Uterus (tissue), 4 donors: ENCODE results near the gene CTDNEP1. TPM values are rescaled to one million over a fixed set of nuclear protein-coding genes. Genes with fewer than 3 reads are reported as not detected.
A peak's percentile ranks its signal among the peaks of the same experiment; 100 is the strongest.
"Not testable (repeated sequence)": the region's sequence is repeated elsewhere in the genome, so short reads cannot be mapped to it uniquely, and the experiment has no call there.

ENCODE experiments used
- DNase-seq, 2 donors: peaks; one replicate each; pipeline ENCODE4 v3.0.0-alpha.2; 2019 to 2020
- H3K27ac ChIP-seq, 2 donors: fragments of 200-600 bp; sonication (generic); 1 replicate in 1 of 2; 2 replicates in 1 of 2; pipeline ENCODE4 v1.5.1; 2016 to 2018
- H3K27me3 ChIP-seq, 2 donors: fragments of 200-600 bp; sonication (generic); one replicate each; pipeline ENCODE4 v1.5.1; 2018 to 2019; ENCODE audit warnings: control low read depth in 1 of 2
- H3K36me3 ChIP-seq, 2 donors: fragments of 200-600 bp; sonication (generic); one replicate each; pipeline ENCODE4 v1.5.1; 2019; ENCODE audit warnings: control low read depth in 1 of 2
- H3K4me1 ChIP-seq, 2 donors: fragments of 200-600 bp; sonication (generic); one replicate each; pipeline ENCODE4 v1.5.1; 2018 to 2019; ENCODE audit warnings: control low read depth in 1 of 2
- H3K4me3 ChIP-seq, 2 donors: fragments of 200-600 bp; sonication (generic); 1 replicate in 1 of 2; 2 replicates in 1 of 2; pipeline ENCODE4 v1.5.1; 2018 to 2019; ENCODE audit warnings: mild to moderate bottlenecking in 1 of 2
- H3K9me3 ChIP-seq, 2 donors: fragments of 200-600 bp; sonication (generic); one replicate each; pipeline ENCODE4 v1.5.1; 2019; ENCODE audit warnings: control low read depth in 1 of 2
- CTCF ChIP-seq, 4 experiments: fragments of 200-600 bp in 2 of 4; fragments of 450-650 bp in 2 of 4; sonication (generic) in 2 of 4; IDR thresholded peaks; one replicate each; pipeline ENCODE4 v1.5.1; 2016 to 2019; ENCODE audit warnings: antibody characterized with exemption in 4 of 4, mild to moderate bottlenecking in 2 of 4, moderate library complexity in 1 of 4
- POLR2A ChIP-seq, 2 donors: fragments of 450-650 bp; IDR thresholded peaks; one replicate each; pipeline ENCODE4 v1.6.1; 2016; ENCODE audit warnings: antibody characterized with exemption in 2 of 2, mild to moderate bottlenecking in 1 of 2, moderate library complexity in 1 of 2
- intact Hi-C: fragments of 100-400 bp; cut with DNase I; formaldehyde crosslinking; loops from one replicate; pipeline ENCODE4 v1.15.1; 2023; ENCODE audit warnings: low total_unique reads
- total RNA-seq, 4 donors: library from RNA; depleted of rRNA in 3 of 4; stranded (reverse); fragments of >200 nt in 3 of 4; gene quantifications; one replicate each; pipeline versions ENCODE4 v1.1.0 to v1.2.4, GENCODE V29; 2014 to 2023
- donor health status: DM: yes; HTN: yes; CAD: no.

CTDNEP1 gene
- total RNA-seq, 4 donors from 2014 or later = 13.8 to 115 (median 37.2) TPM

- peaks cover 0 to 21% of the 10 kb centered on the region in 2 donors for H3K4me1 ChIP-seq
- no peaks in the 10 kb centered on the region for H3K9me3 ChIP-seq
- no peak for TF ChIP-seq POLR2A (IDR thresholded peaks at IDR 0.05)
- no peak for TF ChIP-seq CTCF (IDR thresholded peaks at IDR 0.05)
- no peak for DNase-seq
- intact Hi-C loops = no loop called here
- no peak overlapping the region for H3K27ac ChIP-seq
- no peak overlapping the region for H3K4me3 ChIP-seq
- H3K27me3 ChIP-seq = no peaks in the 10 kb centered on the region
- H3K36me3 ChIP-seq = no peaks in the 10 kb centered on the region
Measured at GRCh38 chr17:7248796-7249195, 2.7 kb downstream of the CTDNEP1 start.

GRCh38 chr17:7246779-7247178 is 4.8 kb downstream of the CTDNEP1 start:
- TF ChIP-seq POLR2A (IDR thresholded peaks at IDR 0.05) (no peak), CTCF (IDR thresholded peaks at IDR 0.05) (no peak)
- no peaks in the 10 kb centered on the region for H3K27me3 ChIP-seq
- H3K4me1 ChIP-seq = peaks cover 0 to 14% of the 10 kb centered on the region in 2 donors
- no peak for DNase-seq
- no peaks in the 10 kb centered on the region for H3K9me3 ChIP-seq
- no peak overlapping the region for H3K4me3 ChIP-seq
- no peaks in the 10 kb centered on the region for H3K36me3 ChIP-seq
- intact Hi-C loops = no loop called here
- H3K27ac ChIP-seq = no peak overlapping the region

GRCh38 chr17:7243838-7244237 is 7.7 kb downstream of the CTDNEP1 start:
- H3K4me1 ChIP-seq, H3K27me3 ChIP-seq, H3K36me3 ChIP-seq, intact Hi-C loops, DNase-seq, H3K4me3 ChIP-seq, H3K9me3 ChIP-seq: not testable (repeated sequence)
- peak overlapping the region; percentile 95 to 99 for H3K27ac ChIP-seq

GRCh38 chr17:7243453-7243729 is 8.1 kb downstream of the CTDNEP1 start:
- peak overlapping the region; percentile 75 to 93 for H3K4me3 ChIP-seq
- DNase-seq = no peak
- H3K27me3 ChIP-seq = no peaks in the 10 kb centered on the region
- no peaks in the 10 kb centered on the region for H3K9me3 ChIP-seq
- no peak for TF ChIP-seq POLR2A (IDR thresholded peaks at IDR 0.05)
- TF ChIP-seq CTCF (IDR thresholded peaks at IDR 0.05) = no peak
- peaks cover 5 to 9% of the 10 kb centered on the region in 2 donors for H3K4me1 ChIP-seq
- intact Hi-C loops = no loop called here
- no peaks in the 10 kb centered on the region for H3K36me3 ChIP-seq
- H3K27ac ChIP-seq = peak overlapping the region; percentile 95 to 99

GRCh38 chr17:7242717-7243452 is 8.6 kb downstream of the CTDNEP1 start:
- TF ChIP-seq POLR2A (IDR thresholded peaks at IDR 0.05) (peak; percentile 47 to 65), CTCF (IDR thresholded peaks at IDR 0.05) (no peak)
- Histone ChIP-seq H3K4me3 (peak overlapping the region; percentile 75 to 93), H3K36me3 (no peaks in the 10 kb centered on the region), H3K4me1 (peaks cover 5 to 9% of the 10 kb centered on the region in 2 donors), H3K27me3 (no peaks in the 10 kb centered on the region), H3K27ac (peak overlapping the region; percentile 95 to 99), H3K9me3 (no peaks in the 10 kb centered on the region)
- peak; percentile 95 to 97 for DNase-seq
- intact Hi-C loops = no loop called here
